ENCODE data around the gene HSDL2. TPM values are rescaled to one million over a fixed set of nuclear protein-coding genes. Genes with fewer than 3 reads are reported as not detected.
A peak's percentile ranks its signal among the peaks of the same experiment; 100 is the strongest.

HSDL2 gene
- total and polyA plus RNA-seq, 2 experiments from 2014 or later: 43.8 to 46.4 TPM

DNA sequence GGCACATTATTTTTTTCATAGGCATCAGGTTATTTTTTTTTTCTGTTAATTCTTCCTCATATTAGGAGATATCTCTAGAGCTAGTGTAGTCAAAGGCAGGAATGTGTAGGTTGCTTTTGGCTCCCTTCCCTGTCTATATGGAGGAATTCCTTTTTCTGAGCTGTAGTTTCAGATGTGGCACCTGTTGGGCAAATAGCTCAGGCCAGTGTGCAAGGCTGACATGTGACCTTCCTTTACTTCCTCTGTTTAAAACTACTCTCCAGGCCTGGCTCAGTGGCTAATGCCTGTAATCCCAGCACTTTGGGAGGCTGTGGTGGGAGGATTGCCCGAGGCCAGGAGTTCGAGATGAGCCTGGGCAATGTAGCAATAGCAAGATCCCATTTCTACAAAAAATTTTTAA lies 66.2 kb downstream of the HSDL2 start:
- H3K27me3 ChIP-seq: no peaks in the 10 kb centered on the region
- TF ChIP-seq, protein P1, sequence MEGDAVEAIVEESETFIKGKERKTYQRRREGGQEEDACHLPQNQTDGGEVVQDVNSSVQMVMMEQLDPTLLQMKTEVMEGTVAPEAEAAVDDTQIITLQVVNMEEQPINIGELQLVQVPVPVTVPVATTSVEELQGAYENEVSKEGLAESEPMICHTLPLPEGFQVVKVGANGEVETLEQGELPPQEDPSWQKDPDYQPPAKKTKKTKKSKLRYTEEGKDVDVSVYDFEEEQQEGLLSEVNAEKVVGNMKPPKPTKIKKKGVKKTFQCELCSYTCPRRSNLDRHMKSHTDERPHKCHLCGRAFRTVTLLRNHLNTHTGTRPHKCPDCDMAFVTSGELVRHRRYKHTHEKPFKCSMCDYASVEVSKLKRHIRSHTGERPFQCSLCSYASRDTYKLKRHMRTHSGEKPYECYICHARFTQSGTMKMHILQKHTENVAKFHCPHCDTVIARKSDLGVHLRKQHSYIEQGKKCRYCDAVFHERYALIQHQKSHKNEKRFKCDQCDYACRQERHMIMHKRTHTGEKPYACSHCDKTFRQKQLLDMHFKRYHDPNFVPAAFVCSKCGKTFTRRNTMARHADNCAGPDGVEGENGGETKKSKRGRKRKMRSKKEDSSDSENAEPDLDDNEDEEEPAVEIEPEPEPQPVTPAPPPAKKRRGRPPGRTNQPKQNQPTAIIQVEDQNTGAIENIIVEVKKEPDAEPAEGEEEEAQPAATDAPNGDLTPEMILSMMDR (IDR thresholded peaks at IDR 0.05; ENCODE audit: low read depth, low read length): no peak
- no peak for DNase-seq (ENCODE audit: low read depth in 1 of 2, low spot score in 1 of 2)
- H3K27ac ChIP-seq: no peak overlapping the region
- no peaks in the 10 kb centered on the region for H3K4me1 ChIP-seq (ENCODE audit: low read depth)
- H3K4me3 ChIP-seq: no peak overlapping the region
- no peaks in the 10 kb centered on the region for H3K9me3 ChIP-seq (ENCODE audit: low read depth)
- peaks cover 3% of the 10 kb centered on the region for H3K36me3 ChIP-seq

DNA sequence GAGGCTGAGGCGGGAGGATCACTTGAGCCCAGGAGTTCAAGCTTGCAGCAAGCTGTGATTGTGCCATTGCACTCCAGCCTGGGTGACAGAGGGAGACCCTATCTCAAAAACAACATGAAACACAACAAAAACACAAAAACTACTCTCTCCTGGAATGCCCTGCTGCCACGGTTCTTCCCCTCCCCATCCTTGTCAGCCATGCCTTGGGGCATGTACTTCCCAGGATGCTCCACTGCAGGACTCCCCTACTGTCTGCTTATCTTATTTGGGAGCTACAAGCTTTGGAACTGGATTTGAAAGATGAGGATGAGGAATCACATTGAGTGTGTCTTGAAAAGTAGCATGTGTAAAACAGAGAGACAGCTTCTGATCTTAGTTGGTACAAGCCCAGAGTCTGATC lies 66.6 kb downstream of the HSDL2 start:
- Histone ChIP-seq H3K27me3 (no peaks in the 10 kb centered on the region), H3K36me3 (peaks cover 3% of the 10 kb centered on the region), H3K9me3 (ENCODE audit: low read depth) (no peaks in the 10 kb centered on the region), H3K4me3 (no peak overlapping the region), H3K4me1 (ENCODE audit: low read depth) (no peaks in the 10 kb centered on the region), H3K27ac (no peak overlapping the region)
- DNase-seq (ENCODE audit: low read depth in 1 of 2, low spot score in 1 of 2): no peak
- TF ChIP-seq, protein P1 (IDR thresholded peaks at IDR 0.05; ENCODE audit: low read depth, low read length): no peak

DNA sequence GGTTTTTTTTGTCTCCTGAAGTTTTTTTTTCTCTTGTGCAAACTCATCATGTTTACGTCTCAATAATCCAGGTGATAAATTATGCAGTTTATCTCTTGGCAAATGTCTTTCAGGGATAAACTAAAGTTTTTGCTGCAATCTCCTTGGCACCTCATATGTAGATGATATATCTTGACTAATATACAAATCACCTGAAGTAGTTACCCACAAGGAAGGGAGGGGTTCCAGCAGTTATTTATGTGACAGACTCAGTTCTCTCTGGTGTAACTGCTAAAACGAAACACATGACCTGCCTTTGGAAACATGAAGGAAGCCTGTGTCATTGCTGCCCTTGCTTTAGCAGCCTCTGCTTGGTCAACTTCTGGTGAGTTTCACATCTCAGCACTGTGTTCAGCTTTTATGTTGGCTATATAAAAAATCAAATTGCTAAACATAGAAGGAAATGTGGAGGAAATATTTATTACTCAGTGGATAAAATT lies 67.4 kb downstream of the HSDL2 start:
- Histone ChIP-seq H3K9me3 (ENCODE audit: low read depth) (no peaks in the 10 kb centered on the region), H3K36me3 (peaks cover 3% of the 10 kb centered on the region), H3K27me3 (no peaks in the 10 kb centered on the region), H3K4me3 (no peak overlapping the region), H3K27ac (peak overlapping the region; percentile 62), H3K4me1 (ENCODE audit: low read depth) (no peaks in the 10 kb centered on the region)
- peak in 1 of 2 donors; percentile 4 for DNase-seq (ENCODE audit: low read depth in 1 of 2, low spot score in 1 of 2)
- TF ChIP-seq, protein P1 (IDR thresholded peaks at IDR 0.05; ENCODE audit: low read depth, low read length): no peak

GRCh38 chr9:112462855-112463254 lies 82.9 kb downstream of the HSDL2 start:
- H3K27me3 ChIP-seq: no peaks in the 10 kb centered on the region
- no peak overlapping the region for H3K4me3 ChIP-seq
- H3K36me3 ChIP-seq: peaks cover 47% of the 10 kb centered on the region

GRCh38 chr9:112465352-112465751 lies 85.4 kb downstream of the HSDL2 start:
- TF ChIP-seq, protein P1 (IDR thresholded peaks at IDR 0.05; ENCODE audit: low read depth, low read length): no peak
- DNase-seq (ENCODE audit: low read depth in 1 of 2, low spot score in 1 of 2): no peak
- Histone ChIP-seq H3K36me3 (peaks cover 35% of the 10 kb centered on the region), H3K4me3 (no peak overlapping the region), H3K27me3 (no peaks in the 10 kb centered on the region), H3K9me3 (ENCODE audit: low read depth) (no peaks in the 10 kb centered on the region), H3K27ac (no peak overlapping the region), H3K4me1 (ENCODE audit: low read depth) (no peaks in the 10 kb centered on the region)

More at GRCh38 chr9:112462855-112463254, 82.9 kb downstream of the HSDL2 start:
- H3K9me3 ChIP-seq (ENCODE audit: low read depth): no peaks in the 10 kb centered on the region
- TF ChIP-seq, protein P1 (IDR thresholded peaks at IDR 0.05; ENCODE audit: low read depth, low read length): no peak
- H3K4me1 ChIP-seq (ENCODE audit: low read depth): no peaks in the 10 kb centered on the region
- DNase-seq (ENCODE audit: low read depth in 1 of 2, low spot score in 1 of 2): no peak
- H3K27ac ChIP-seq: no peak overlapping the region
